Measurements from ENCODE around the gene GGT6.
"Not testable (repeated sequence)": the region's sequence is repeated elsewhere in the genome, so short reads cannot be mapped to it uniquely, and the experiment has no call there.

GGT6 gene

DNA sequence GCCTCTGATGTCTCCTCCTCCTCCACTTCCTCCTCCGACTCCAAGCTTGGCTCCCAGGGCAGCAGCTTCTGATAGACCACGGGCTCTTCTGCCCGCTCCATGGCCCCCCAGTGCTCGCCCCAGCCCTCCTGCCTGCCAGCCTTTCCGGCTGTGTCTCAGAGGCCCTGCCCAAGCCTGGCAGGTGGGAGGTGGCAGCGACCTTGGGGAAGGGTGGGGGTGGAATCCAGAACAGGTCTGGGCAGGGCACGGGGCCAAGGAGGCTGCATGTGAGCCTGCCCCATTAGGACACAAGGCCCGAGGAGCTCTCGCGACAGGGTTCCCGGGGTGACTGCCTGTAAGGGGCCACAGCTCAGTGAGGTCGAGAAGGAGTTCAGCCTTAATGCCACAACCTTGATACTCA lies at the start of gene GGT6:
Gene GGT6, minus strand, starts transcription at position 157 of the 400 bp plus-strand sequence. Its CDS starts 56 bp downstream, at position 101.
- DNase-seq (ENCODE audit: low spot score): no peak

- DNase-seq (ENCODE audit: low spot score): no peak
Observed at GRCh38 chr17:4610162-4610561, 49.8 kb upstream of the GGT6 start.

GRCh38 chr17:4609761-4610160 lies 49.4 kb upstream of the GGT6 start:
- no peak for DNase-seq (ENCODE audit: low spot score)

- peak; percentile 17 for DNase-seq (ENCODE audit: low spot score)
Observed at GRCh38 chr17:4607773-4608187, 47.4 kb upstream of the GGT6 start.

DNA sequence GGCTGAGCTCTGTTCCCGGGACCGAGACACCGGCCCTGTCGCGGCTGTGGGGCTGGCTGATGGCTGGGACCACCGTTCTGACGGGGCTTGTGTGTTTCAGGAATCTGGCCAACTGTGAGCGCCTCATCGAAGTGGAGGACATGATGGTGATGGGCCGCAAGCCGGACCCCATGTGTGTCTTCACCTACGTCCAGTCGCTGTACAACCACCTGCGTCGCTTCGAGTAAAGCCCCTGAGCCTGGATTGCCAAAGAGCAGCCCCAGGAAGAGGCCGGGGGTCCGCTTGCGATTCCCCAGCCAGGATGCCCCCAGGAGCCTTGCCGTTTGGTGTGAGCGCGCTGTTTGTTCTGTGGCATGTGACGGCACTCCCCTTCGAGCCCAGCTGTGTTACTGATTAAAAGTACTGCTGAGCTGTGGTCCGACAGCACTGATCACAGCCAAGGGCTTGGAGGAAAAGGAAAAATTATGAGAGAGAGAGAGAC lies 46.9 kb upstream of the GGT6 start:
- no peak for DNase-seq (ENCODE audit: low spot score)

GRCh38 chr17:4605826-4606225 lies 45.4 kb upstream of the GGT6 start:
- no peak for DNase-seq (ENCODE audit: low spot score)

GRCh38 chr17:4604736-4605135 lies 44.4 kb upstream of the GGT6 start:
- not testable (repeated sequence) for DNase-seq (ENCODE audit: low spot score)

GRCh38 chr17:4604111-4604644 lies 43.8 kb upstream of the GGT6 start:
- no peak for DNase-seq (ENCODE audit: low spot score)

DNA sequence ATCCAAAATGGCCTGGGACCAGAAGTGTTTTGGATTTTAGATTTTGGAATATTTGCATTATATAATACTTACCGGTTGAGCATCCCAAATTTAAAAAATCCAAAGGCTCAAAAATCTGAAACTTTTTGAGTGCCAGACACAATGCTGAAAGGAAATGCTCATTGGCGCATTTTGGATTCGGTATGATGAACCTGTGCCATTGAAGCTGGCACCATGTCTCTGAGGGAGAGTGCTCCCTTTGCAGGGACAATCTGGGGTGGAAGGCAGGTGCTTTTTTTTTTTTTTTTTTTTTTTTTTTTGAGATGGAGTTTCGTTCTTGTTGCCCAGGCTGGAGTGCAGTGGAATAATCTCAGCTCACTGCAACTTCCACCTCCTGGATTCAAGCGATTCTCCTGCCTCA lies 41.7 kb upstream of the GGT6 start:
- DNase-seq (ENCODE audit: low spot score): no peak

DNA sequence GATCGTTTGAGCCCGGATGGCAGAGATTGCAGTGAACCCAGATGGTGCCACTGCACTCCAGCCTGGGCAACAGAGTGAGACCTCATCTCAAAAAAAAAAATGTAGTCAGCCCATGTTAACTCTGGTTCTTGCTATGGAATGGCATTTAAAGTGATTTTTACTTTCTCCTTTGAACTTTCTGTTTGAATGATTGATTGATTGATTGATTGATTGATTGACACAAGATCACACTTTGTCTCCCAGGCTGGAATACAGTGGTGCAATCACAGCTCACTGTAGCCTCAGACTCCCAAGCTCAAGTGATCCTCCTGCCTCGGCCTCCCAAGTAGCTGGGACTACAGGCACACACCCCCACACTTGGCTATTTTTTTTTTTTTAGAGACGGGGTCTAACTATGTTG lies 40.9 kb upstream of the GGT6 start:
- no peak for DNase-seq (ENCODE audit: low spot score)

DNA sequence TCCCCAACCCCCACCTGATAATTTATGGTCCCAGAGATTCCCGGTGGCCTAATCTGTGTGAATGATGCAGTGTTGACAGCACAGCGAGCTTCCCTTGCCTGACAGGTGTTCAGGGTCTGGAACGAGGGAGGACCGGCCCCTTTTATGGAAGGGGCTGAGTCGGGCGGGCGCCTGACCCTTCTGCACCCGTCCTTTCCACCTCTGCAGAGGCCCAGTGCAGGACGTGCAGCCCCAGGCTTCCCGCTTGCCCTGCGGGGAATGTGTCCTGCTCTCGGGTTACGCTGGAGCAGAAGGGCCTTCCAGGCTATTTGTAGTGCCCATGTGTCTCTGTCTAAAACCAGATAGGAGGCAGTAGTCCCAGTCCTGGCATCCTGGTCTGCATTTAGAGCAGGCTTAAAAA lies 40.2 kb upstream of the GGT6 start:
- no peak for DNase-seq (ENCODE audit: low spot score)

DNA sequence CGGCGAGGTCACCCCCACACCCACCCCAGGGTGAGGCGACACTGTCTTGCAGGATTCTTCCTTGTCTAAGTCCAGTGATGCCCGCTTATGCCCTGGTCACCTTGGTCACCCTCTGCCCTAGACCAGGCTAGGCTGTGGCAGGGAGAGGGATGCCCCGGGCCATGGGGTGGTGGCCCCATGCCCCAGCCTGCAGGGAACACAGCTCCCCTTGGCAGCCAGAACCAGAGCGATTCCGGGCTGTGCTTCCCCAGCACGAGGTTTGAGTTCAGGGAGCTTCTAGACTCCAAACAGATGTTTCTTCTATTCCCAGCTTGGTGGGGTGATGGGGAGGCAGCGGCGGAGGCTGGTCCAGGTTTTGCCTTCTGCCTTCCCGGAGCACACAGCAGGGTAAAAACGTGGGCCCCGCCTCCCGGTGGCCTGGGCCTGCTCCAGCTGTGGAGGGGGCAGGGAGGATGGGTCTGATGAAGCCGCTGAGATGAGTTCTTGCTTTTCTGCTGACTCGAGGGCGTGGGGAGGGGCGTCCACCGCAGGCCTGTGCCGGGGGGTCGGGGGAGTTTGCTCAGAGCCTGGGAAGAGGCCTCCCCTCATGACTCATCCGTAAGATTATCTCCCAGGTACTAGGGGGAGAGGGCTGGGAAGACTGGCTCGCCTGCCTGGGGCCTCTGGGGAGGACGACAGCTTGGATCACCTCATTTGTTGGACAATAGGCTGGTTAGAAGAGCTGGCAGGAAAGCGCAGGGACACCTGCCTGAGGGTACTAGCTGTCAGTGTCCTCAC lies 39.3 kb upstream of the GGT6 start:
- no peak for DNase-seq (ENCODE audit: low spot score)

DNA sequence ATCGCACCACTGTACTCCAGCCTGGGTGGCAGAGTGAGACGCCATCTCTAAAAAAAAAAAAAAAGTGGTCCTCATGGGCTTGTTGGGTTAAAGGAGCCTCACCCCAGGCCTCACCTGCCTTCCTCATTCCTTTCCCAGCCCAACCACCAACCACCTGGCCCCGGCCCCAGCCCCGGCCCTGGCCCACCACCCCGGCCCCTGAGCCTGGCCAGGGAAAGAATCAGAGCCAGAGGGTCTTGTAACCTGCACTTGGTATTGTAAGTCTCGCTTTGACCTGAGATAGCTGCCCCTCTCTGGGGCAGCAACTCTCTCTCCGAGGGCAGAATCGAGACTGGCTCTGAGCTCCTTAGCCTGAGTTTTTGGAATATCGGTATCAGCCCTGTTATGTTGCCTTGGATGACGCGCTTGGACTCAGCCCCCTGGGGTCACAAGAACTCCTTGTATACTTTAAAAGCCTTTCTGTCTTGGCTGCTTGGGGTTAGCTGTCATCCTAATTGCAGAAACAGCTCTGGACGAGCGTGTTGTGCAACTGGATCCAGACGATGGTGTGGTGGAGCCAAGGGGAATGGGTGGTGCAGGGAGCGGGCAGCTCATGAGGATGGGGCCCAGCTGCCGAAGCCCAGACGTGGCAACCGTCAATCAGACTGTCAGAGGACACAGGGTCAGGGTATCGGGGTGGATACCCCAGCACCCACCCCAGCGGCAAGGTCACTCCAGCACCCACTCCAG lies 38.6 kb upstream of the GGT6 start:
- no peak for DNase-seq (ENCODE audit: low spot score)

GRCh38 chr17:4597975-4598374 lies 37.6 kb upstream of the GGT6 start:
- no peak for DNase-seq (ENCODE audit: low spot score)

DNA sequence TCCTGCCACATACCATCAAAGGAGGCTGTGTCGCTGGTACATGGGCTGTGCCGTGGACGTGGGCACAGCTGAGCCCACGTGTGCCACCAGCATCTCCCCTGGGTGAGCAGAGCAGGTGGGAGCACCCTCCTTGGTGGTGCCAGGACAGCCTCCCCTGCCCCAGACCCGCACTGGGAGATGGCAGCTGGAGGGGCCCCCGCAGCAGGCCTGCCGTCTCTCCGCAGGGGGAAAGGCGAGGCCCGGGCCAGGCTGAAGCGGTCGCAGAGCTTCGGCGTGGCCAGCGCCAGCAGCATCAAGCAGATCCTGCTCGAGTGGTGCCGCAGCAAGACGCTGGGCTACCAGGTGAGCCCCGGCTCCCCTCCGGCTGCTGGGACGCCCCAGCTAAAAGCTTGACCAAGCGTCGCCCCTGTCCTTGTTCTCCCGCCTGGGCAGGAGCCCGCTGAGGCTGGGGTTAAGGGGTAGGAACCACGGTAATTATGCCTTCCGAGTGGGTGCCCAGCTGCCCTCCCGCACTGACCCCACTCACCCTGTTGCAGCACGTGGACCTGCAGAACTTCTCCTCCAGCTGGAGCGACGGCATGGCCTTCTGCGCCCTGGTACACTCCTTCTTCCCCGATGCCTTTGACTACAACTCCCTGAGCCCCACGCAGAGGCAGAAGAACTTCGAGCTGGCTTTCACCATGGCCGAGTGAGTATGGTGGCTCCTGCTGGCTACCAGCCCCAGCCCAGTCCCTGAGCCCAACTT lies 36.4 kb upstream of the GGT6 start:
- DNase-seq (ENCODE audit: low spot score): no peak

- DNase-seq (ENCODE audit: low spot score): not testable (repeated sequence)
Observed at GRCh38 chr17:4595685-4596342, 35.4 kb upstream of the GGT6 start.

DNA sequence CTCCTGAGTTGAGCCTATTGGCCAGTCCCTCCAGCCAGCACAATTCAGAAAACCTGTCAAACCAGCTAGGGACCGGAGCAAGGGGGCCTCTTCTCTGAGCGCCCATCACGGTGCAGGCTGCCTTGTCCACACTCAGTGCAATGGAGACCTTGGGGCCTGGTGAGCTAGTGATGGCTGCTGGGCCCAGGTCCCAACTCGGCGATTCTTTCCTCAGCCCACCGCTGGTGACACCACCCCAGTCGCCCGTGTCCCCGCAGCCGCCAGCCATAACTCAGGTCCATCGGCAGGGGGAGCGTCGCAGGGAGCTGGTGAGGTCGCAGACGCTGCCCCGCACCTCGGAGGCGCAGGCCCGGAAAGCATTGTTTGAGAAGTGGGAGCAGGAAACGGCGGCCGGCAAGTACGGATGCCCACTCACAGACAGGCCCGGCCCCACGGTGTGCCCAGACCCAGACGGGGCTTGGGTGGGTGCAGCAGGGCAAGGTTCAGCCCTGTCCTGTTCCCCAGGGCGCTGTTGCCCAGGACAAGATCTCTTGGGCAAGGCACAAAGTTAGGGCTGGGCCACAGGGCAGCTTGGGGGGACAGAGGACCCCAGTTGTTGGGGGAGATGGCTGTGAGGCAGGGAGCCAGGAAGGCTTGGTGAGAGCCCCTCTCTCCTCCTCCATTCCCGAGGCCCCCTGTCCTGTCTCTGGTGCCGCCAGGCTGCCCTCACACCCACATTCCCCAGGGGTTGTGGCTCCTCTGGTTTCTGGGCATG lies 34.7 kb upstream of the GGT6 start:
- peak; percentile 12 for DNase-seq (ENCODE audit: low spot score)

GRCh38 chr17:4594406-4594805 lies 34.0 kb upstream of the GGT6 start:
- DNase-seq (ENCODE audit: low spot score): no peak

GRCh38 chr17:4593021-4593421 lies 32.6 kb upstream of the GGT6 start:
- no peak for DNase-seq (ENCODE audit: low spot score)

DNA sequence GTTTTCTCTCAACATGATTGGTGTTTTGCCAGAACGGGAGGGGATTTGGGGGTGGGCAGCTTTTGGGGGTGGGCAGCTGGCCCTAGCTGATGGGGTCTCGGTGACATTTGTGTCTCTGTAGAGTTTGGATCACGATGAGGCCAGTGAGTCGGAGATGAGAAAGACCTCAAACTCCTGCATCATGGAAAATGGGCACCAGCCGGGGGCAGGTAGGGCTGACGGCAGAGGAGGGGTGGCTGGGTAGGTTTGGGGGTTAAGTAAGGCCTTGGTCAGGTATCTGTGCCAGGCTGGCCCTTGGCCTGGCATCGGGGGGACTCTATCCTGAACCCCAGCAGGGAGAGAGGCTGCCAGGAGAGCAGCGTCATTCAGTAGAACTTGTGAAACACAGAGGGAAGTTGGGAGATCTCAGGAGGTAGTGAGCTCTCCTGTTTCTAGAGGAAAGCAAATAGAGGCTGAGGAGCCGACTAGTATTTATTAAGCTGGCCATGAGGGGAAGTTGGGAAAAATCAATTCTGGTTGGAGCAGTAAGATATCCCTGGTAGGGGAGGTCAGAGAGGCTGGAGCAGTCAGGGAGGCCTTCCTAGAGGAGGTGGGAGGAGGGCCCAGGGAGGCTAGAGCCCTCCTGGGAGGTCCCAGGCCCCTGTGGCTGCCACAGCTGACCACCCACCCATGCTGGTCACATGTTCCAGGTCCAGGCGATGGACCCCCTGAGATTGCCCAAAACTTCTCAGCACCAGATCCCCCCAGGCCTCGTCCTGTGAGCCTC lies 32.0 kb upstream of the GGT6 start:
- DNase-seq (ENCODE audit: low spot score): no peak

Data from hematopoietic multipotent progenitor cell treated with erythropoietin and hydrocortisone succinate and interleukin-3 and kit ligand, for 15 days (in vitro differentiated cells).